AG04450 (cell line): ENCODE results near the gene STPG3. TPM values are rescaled to one million over a fixed set of nuclear protein-coding genes. Genes with fewer than 3 reads are reported as not detected.

Experiments
- CTCF ChIA-PET: fragments of 300-600, 350-600 bp; formaldehyde crosslinking; extraction: SDS; loops from one replicate; lab custom pipeline; 2022; ENCODE audit warnings: antibody characterized with exemption, inconsistent platforms; lab: Charles Lee
- POLR2A ChIA-PET: fragments of 350-600 bp; formaldehyde crosslinking; extraction: SDS; loops from one replicate; lab custom pipeline; 2021; ENCODE audit warnings: antibody characterized with exemption, inconsistent platforms; lab: Yijun Ruan, JAX
- DNase-seq: peaks from one replicate; pipeline ENCODE4 v3.0.0-alpha.2; 2011; ENCODE audit warnings: low read depth, low spot score
- H3K27ac ChIP-seq: one replicate; pipeline ENCODE4 v1.5.1; 2012; ENCODE audit warnings: low read depth, low read length, control low read depth
- H3K27me3 ChIP-seq: one replicate; pipeline ENCODE4 v1.6.0; 2012; ENCODE audit warnings: low read length; ENCODE audit not compliant: control insufficient read depth, insufficient read depth
- H3K4me3 ChIP-seq: 2 replicates; pipeline ENCODE4 v1.5.1; 2011; ENCODE audit warnings: mild to moderate bottlenecking, low read depth, low read length, control low read depth
- H3K9me3 ChIP-seq: 2 replicates; pipeline ENCODE4 v1.5.1; 2012; ENCODE audit warnings: low read length; ENCODE audit not compliant: control insufficient read depth, insufficient read depth
- polyA plus RNA-seq: library from polyadenylated mRNA; depleted of rRNA; stranded (reverse); fragments of >200 nt; gene quantifications from 2 replicates; pipeline ENCODE4 v1.2.3, GENCODE V29; 2011
- TF ChIP-seq, protein P1 (sequence below): IDR thresholded peaks from 2 replicates; pipeline ENCODE4 v1.5.1; 2011; ENCODE audit warnings: low read depth, low read length, control low read depth, inconsistent platforms

The STPG3 gene
- polyA plus RNA-seq, 1 experiment, result not detected

DNA sequence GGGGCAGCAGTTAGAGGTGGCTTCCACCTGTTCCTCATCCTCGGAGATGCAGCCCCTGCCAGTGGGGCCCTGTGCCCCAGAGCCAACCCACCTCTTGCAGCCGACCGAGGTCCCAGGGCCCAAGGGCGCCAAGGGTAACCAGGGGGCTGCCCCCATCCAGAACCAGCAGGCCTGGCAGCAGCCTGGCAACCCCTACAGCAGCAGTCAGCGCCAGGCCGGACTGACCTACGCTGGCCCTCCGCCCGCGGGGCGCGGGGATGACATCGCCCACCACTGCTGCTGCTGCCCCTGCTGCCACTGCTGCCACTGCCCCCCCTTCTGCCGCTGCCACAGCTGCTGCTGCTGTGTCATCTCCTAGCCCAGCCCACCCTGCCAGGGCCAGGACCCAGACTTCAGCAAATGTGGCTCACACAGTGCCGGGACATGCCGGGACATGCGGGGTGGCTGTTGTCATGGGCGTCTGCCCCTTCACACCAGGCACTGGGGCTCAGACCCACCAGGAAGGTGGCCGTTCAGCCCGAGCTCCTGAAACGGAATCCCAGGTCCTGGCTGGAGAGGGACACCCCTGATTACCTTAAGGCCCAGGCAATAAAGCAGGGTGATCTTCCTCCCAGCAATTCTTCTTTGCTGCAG lies 25.3 kb upstream of the STPG3 start:
- H3K27me3 ChIP-seq, result no peaks in the 10 kb centered on the region
- no peaks in the 10 kb centered on the region; the same call in 1 of the 2 replicates for H3K9me3 ChIP-seq
- TF ChIP-seq, protein P1, sequence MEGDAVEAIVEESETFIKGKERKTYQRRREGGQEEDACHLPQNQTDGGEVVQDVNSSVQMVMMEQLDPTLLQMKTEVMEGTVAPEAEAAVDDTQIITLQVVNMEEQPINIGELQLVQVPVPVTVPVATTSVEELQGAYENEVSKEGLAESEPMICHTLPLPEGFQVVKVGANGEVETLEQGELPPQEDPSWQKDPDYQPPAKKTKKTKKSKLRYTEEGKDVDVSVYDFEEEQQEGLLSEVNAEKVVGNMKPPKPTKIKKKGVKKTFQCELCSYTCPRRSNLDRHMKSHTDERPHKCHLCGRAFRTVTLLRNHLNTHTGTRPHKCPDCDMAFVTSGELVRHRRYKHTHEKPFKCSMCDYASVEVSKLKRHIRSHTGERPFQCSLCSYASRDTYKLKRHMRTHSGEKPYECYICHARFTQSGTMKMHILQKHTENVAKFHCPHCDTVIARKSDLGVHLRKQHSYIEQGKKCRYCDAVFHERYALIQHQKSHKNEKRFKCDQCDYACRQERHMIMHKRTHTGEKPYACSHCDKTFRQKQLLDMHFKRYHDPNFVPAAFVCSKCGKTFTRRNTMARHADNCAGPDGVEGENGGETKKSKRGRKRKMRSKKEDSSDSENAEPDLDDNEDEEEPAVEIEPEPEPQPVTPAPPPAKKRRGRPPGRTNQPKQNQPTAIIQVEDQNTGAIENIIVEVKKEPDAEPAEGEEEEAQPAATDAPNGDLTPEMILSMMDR, result no peak
- ChIA-PET CTCF (interaction anchor here (1.0 to 3.7 kb wide), 3 partner anchors 11 to 158 kb away, joined by 3 to 29 read pairs (median 14); no protein-coding TSS in a partner anchor), POLR2A (interaction anchor here (1.3 kb wide), 1 partner anchor 15 kb away, joined by 6 read pairs; the partner anchor contains the start of gene TUBB4B)
- H3K4me3 ChIP-seq, result no peak overlapping the region
- no peak overlapping the region for H3K27ac ChIP-seq
- DNase-seq, result no peak

DNA sequence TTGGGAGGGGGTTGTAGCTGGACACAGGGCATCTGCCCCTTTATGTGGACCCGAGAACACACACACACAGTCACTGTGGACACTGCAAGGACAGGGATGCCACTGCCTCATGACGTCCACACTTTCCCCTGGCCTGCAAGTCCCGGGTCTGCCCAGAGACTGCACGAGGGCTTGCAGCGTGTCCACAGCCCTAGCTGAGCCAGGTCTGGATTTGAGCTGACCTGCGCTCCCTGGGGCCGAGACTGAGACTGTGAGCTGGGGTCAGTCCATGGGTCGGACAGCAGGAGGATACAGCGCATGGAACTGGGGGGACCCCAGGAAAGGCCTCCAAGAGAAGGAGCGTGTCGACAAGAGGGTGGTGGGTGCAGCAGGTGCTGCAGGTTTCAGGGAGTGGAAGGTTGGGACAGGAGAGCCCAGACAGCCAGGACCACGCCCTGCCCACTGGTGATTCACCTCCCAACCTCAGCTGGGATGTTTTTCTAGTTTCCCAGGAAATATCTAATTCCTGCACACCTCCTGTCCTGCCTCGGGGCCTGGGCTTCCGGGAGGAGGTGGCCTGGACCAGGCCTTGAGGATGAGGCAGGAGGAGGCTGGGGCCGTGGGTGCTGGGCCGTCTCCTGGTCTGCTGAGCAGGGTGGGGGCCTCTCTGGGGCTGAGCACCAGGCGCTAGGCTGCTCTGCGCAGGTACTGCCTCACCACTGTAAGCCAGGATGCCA lies 24.6 kb upstream of the STPG3 start:
- no peak overlapping the region for H3K27ac ChIP-seq
- no peaks in the 10 kb centered on the region for H3K27me3 ChIP-seq
- CTCF ChIA-PET, result interaction anchor here (1.0 to 2.4 kb wide), 4 partner anchors 10 to 159 kb away, joined by 3 to 14 read pairs (median 6); no protein-coding TSS in a partner anchor
- POLR2A ChIA-PET, result interaction anchor here (1.4 to 1.8 kb wide), 3 partner anchors 14 to 140 kb away, joined by 3 to 7 read pairs (median 5); partner anchors contain the start of genes MAN1B1 and TUBB4B
- no peak for DNase-seq
- H3K9me3 ChIP-seq, result no peaks in the 10 kb centered on the region; the same call in 1 of the 2 replicates
- H3K4me3 ChIP-seq, result no peak overlapping the region
- TF ChIP-seq, protein P1, result no peak

DNA sequence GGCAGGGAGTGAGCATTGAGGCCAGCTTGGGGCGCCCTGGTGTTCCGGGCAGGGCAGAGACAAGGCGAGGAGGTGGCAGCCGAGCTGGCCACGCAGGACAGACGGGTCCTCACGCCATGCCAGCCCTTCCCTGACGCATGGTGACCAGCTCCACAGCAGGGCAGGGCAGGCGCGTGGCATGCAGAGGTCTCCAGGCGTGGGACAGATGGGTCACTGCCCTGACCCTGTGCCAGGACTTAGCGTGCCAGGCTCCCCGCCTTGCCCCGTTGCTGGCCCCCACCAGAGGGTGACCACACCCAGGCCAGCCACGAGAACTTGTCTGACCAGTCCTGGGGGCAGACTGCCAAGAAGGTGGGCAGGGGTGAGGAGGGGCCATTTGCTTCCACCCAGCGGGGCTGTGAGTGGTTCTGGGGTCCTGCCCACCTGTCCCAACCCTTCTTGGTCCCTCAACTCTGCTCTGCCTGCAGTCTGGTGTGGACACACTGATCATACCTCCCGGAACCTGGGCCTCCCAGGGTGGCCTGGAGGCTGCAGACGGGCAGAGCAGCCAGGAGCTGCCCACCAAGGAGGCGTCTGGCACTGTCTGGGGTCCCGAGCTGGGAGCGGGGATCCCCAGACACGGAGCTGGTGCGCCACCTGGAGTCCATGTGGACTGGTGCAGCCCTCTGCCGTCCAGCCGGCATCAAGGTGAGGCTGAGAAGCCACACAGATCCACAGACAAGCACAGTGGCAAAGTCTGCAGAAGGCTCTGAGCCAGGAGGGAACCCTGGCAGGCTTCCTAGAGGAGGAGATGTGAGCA lies 23.8 kb upstream of the STPG3 start, which contains the start of gene RNF224:
RNF224 (plus strand) TSS at position 449 of the 799 bp plus-strand sequence. CDS start 834 bp downstream, outside the sequence.
- POLR2A ChIA-PET, result interaction anchor here (0.8 to 1.8 kb wide), 4 partner anchors 13 to 140 kb away, joined by 3 to 7 read pairs (median 4); partner anchors contain the start of genes MAN1B1 and TUBB4B
- Histone ChIP-seq H3K4me3 (no peak within 1 kb of the TSS), H3K9me3 (no peaks in the 10 kb centered on the region; the same call in 1 of the 2 replicates), H3K27ac (no peak within 1 kb of the TSS), H3K27me3 (no peaks in the 10 kb centered on the region)
- peak; percentile 38 for DNase-seq
- TF ChIP-seq, protein P1, result peak; percentile 85
- CTCF ChIA-PET, result interaction anchor here (0.6 to 2.4 kb wide), 12 partner anchors 9 to 199 kb away, joined by 3 to 14 read pairs (median 4); no protein-coding TSS in a partner anchor

DNA sequence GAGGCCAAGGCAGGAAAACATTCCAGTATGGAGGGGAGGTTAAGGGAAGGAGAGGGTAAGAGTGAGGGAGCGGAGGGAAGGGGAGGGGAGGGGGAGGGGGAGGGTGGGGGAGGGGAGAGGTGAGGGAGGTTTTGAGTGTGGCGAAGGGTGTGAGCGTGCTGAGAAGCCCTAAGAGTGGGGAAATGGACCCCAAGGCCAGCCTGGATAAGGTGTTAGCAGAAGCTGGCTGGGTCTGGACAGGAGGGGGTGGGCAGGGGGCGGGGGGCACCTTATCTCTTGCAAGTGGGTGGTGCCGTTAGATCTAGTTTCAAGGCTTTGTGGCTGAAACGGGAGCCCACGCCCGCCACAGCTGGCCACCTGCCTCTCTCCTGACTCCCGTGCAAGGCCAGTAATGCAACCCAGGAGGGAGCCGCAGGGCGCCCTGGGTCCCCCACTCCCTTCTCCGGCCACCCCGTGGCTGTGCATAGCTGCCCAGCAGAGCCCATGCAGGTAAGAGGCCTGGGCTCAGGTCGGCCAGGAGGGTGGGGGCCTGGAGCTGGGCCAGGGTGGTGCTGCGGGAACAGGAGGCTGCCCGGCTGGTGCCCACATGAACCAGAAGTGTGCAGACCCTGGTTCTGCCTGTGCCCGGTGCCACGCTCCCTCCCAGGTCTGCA lies 23.1 kb upstream of the STPG3 start:
- ChIA-PET CTCF (interaction anchor here (0.7 to 2.4 kb wide), 9 partner anchors 9 to 199 kb away, joined by 3 to 14 read pairs (median 5); no protein-coding TSS in a partner anchor), POLR2A (interaction anchor here (0.8 to 1.8 kb wide), 4 partner anchors 12 to 141 kb away, joined by 3 to 7 read pairs (median 4); partner anchors contain the start of genes MAN1B1 and TUBB4B)

More for the DNA sequence above, 23.1 kb upstream of the STPG3 start:
- Histone ChIP-seq H3K27ac (no peak overlapping the region), H3K9me3 (no peaks in the 10 kb centered on the region; the same call in 1 of the 2 replicates), H3K27me3 (no peaks in the 10 kb centered on the region), H3K4me3 (no peak overlapping the region)
- DNase-seq, result no peak
- TF ChIP-seq, protein P1, result no peak
